Measurements from ENCODE around the gene ATP9A. TPM values are rescaled to one million over a fixed set of nuclear protein-coding genes. Genes with fewer than 3 reads are reported as not detected.

The ATP9A gene
- total RNA-seq, 1 experiment from 2014 or later = 16.8 TPM

DNA sequence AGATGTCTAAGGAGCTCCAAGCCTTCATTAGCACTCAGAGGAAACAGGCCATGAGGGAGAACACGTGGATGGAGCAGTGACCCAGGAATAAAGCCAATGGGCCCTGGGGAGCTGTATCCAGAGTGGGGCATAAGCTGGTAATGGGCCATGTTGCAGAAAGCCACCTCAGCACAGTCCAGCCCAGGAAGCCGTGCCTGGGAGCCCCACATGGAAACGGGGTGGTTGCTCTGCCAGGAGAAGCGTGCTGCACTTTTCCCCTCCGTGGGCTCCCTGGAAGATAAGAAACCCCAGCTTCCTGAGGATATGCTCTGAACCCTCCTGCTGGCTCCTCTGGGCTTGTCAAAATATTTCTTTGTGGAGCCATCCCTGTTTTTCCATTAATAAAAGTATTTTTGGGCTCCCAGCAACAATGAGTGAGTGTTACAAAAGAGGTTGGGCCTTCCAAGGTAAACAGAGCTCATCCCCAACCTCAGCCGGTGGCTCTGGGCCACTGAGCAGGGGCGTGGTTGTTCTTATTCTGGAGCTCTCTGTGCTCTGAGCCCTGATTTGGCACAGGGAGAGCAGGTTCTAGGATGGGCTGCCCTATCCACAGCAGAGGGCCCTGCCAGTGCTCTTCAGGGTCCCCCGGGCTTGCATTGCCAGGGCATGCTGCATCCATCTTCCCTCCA is 194.5 kb downstream of the ATP9A start:
- POLR2A ChIA-PET = no interaction called here
- BruUV-seq (replicated peaks) = no TSS peak
- no peak overlapping the region for H3K4me3 ChIP-seq (replicated peaks in 1 of 2; ENCODE audit: low read depth in 1 of 2, low read length in 2 of 2)
- no peak overlapping the region for H3K9ac ChIP-seq (ENCODE audit: low read length)
- H3K9me2 ChIP-seq (ENCODE audit: insufficient read depth) = no peaks in the 10 kb centered on the region
- no peaks in the 10 kb centered on the region for H3K79me2 ChIP-seq (ENCODE audit: insufficient read depth, low read length)
- no peaks in the 10 kb centered on the region for H4K20me1 ChIP-seq (ENCODE audit: insufficient read depth)
- H3K36me3 ChIP-seq (ENCODE audit: control insufficient read depth in 1 of 2, insufficient read depth in 2 of 2, low read length in 2 of 2) = no peaks in the 10 kb centered on the region
- H3K27ac ChIP-seq (ENCODE audit: low read depth, low read length) = no peak overlapping the region
- DNase-seq (ENCODE audit: low read depth, low spot score) (no peak), ATAC-seq (no peak)
- CTCF ChIA-PET = no interaction called here
- H3K27me3 ChIP-seq (ENCODE audit: insufficient read depth, low read length) = no peaks in the 10 kb centered on the region
- intact Hi-C loops (cut with micrococcal nuclease) = no loop called here
- H2AFZ ChIP-seq (ENCODE audit: low read depth, low read length, poor library complexity, severe bottlenecking) = no peak overlapping the region
- no peak for TF ChIP-seq SP1 (IDR thresholded peaks at IDR 0.05; ENCODE audit: low read depth)
- no peak for TF ChIP-seq JUND (IDR thresholded peaks at IDR 0.05)
- TF ChIP-seq RAD21 (IDR thresholded peaks at IDR 0.05; ENCODE audit: low read depth) = no peak
- no peak for TF ChIP-seq POLR2A (IDR thresholded peaks at IDR 0.05; ENCODE audit: borderline replicate concordance, extremely low read depth, insufficient read depth, insufficient read length)
- no peak for TF ChIP-seq CBX3 (IDR thresholded peaks at IDR 0.05; ENCODE audit: low read depth)
- no peak for TF ChIP-seq SIN3A (IDR thresholded peaks at IDR 0.05; ENCODE audit: low read depth)
- no peak for TF ChIP-seq POLR2AphosphoS5 (IDR thresholded peaks at IDR 0.05; ENCODE audit: low read depth, low read length)
- TF ChIP-seq, protein P1, sequence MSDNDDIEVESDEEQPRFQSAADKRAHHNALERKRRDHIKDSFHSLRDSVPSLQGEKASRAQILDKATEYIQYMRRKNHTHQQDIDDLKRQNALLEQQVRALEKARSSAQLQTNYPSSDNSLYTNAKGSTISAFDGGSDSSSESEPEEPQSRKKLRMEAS (IDR thresholded peaks at IDR 0.05) = no peak
- no peak for TF ChIP-seq ELF1 (IDR thresholded peaks at IDR 0.05; ENCODE audit: borderline replicate concordance, low read depth)
- TF ChIP-seq SRF (IDR thresholded peaks at IDR 0.05; ENCODE audit: low read depth) = no peak
- no peak for TF ChIP-seq CEBPB (IDR thresholded peaks at IDR 0.05; ENCODE audit: low read depth)
- TF ChIP-seq EZH2 (IDR thresholded peaks at IDR 0.05) = no peak
- TF ChIP-seq FOSL1 (IDR thresholded peaks at IDR 0.05; ENCODE audit: low read depth) = no peak
- RAD21 ChIA-PET (ENCODE audit: low non-redundant PET in 1 of 2, low total read pairs in 2 of 2, uncharacterized antibody in 2 of 2, unreplicated experiment in 2 of 2) = no interaction called here
- H3K4me1 ChIP-seq (ENCODE audit: control insufficient read depth in 1 of 2, insufficient read depth in 2 of 2, low read length in 2 of 2) = peaks cover 0 to 8% of the 10 kb centered on the region in 2 experiments; a peak in 2 of 4 replicates
- H3K9me3 ChIP-seq (ENCODE audit: control insufficient read depth in 1 of 2, insufficient read depth in 1 of 2, low read depth in 1 of 2, low read length in 2 of 2) = no peaks in the 10 kb centered on the region; a peak in 1 of 4 replicates
- H3K4me2 ChIP-seq (ENCODE audit: low read length) = no peak overlapping the region

DNA sequence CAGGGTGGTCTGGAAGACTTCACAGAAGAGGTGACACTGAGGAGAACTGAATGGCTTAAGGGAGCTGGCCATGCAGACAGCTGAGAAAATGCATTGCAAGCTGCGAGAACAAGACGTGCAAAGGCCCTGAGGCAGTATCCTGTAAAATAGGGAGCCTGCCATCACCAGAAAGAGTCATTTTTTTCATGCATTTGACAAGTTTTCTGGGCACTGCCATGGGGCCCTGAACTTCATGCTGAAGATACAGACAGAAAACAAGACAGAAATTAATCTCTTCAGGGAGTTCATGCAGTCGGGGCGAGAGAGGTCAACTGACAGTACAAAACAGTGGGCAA is 196.8 kb downstream of the ATP9A start:
- no peaks in the 10 kb centered on the region for H3K27me3 ChIP-seq (ENCODE audit: insufficient read depth, low read length)
- no peak overlapping the region for H3K27ac ChIP-seq (ENCODE audit: low read depth, low read length)
- POLR2A ChIA-PET = no interaction called here
- RAD21 ChIA-PET (ENCODE audit: low non-redundant PET in 1 of 2, low total read pairs in 2 of 2, uncharacterized antibody in 2 of 2, unreplicated experiment in 2 of 2) = no interaction called here
- intact Hi-C loops (cut with micrococcal nuclease) = no loop called here
- no peak for DNase-seq (ENCODE audit: low read depth, low spot score)
- H3K4me1 ChIP-seq (ENCODE audit: control insufficient read depth in 1 of 2, insufficient read depth in 2 of 2, low read length in 2 of 2) = peaks cover 0 to 8% of the 10 kb centered on the region in 2 experiments; a peak in 2 of 4 replicates
- no peaks in the 10 kb centered on the region for H3K79me2 ChIP-seq (ENCODE audit: insufficient read depth, low read length)
- no peaks in the 10 kb centered on the region; a peak in 1 of 4 replicates for H3K9me3 ChIP-seq (ENCODE audit: control insufficient read depth in 1 of 2, insufficient read depth in 1 of 2, low read depth in 1 of 2, low read length in 2 of 2)
- BruUV-seq (replicated peaks) = no TSS peak
- H4K20me1 ChIP-seq (ENCODE audit: insufficient read depth) = no peaks in the 10 kb centered on the region
- no peak for ATAC-seq
- no peak overlapping the region for H3K9ac ChIP-seq (ENCODE audit: low read length)
- H3K4me2 ChIP-seq (ENCODE audit: low read length) = no peak overlapping the region
- no peak overlapping the region for H3K4me3 ChIP-seq (replicated peaks in 1 of 2; ENCODE audit: low read depth in 1 of 2, low read length in 2 of 2)
- H3K36me3 ChIP-seq (ENCODE audit: control insufficient read depth in 1 of 2, insufficient read depth in 2 of 2, low read length in 2 of 2) = no peaks in the 10 kb centered on the region
- no peaks in the 10 kb centered on the region for H3K9me2 ChIP-seq (ENCODE audit: insufficient read depth)
- CTCF ChIA-PET = no interaction called here
- TF ChIP-seq, protein P2, sequence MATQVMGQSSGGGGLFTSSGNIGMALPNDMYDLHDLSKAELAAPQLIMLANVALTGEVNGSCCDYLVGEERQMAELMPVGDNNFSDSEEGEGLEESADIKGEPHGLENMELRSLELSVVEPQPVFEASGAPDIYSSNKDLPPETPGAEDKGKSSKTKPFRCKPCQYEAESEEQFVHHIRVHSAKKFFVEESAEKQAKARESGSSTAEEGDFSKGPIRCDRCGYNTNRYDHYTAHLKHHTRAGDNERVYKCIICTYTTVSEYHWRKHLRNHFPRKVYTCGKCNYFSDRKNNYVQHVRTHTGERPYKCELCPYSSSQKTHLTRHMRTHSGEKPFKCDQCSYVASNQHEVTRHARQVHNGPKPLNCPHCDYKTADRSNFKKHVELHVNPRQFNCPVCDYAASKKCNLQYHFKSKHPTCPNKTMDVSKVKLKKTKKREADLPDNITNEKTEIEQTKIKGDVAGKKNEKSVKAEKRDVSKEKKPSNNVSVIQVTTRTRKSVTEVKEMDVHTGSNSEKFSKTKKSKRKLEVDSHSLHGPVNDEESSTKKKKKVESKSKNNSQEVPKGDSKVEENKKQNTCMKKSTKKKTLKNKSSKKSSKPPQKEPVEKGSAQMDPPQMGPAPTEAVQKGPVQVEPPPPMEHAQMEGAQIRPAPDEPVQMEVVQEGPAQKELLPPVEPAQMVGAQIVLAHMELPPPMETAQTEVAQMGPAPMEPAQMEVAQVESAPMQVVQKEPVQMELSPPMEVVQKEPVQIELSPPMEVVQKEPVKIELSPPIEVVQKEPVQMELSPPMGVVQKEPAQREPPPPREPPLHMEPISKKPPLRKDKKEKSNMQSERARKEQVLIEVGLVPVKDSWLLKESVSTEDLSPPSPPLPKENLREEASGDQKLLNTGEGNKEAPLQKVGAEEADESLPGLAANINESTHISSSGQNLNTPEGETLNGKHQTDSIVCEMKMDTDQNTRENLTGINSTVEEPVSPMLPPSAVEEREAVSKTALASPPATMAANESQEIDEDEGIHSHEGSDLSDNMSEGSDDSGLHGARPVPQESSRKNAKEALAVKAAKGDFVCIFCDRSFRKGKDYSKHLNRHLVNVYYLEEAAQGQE (IDR thresholded peaks at IDR 0.05; ENCODE audit: low read depth) = no peak
- no peak overlapping the region for H2AFZ ChIP-seq (ENCODE audit: low read depth, low read length, poor library complexity, severe bottlenecking)

Data from HCT116 (cell line).